ENCODE measurements around the gene APLNR.
"Not testable (repeated sequence)": the region's sequence is repeated elsewhere in the genome, so short reads cannot be mapped to it uniquely, and the experiment has no call there.

DNA sequence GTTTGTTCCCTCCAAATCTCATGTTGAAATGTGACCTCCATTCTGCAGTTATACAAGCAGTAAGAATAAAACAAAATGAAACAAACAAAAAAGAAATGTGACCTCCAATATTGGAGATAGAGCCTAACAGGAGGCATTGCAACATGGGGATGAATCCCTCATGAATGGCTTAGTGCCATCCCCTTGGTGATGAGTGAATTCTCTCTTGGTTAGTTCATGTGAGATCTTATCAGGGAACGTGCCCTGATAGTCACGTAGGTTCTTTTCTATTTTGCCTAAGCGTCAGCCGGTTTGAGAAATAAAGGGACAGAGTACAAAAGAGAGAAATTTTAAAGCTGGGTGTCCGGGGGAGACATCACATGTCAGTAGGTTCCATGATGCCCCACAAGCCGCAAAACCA lies 44.5 kb upstream of the APLNR start:
- TF ChIP-seq POLR2AphosphoS5, POLR2A (IDR thresholded peaks at IDR 0.05): not testable (repeated sequence)
- TF ChIP-seq, protein P1, sequence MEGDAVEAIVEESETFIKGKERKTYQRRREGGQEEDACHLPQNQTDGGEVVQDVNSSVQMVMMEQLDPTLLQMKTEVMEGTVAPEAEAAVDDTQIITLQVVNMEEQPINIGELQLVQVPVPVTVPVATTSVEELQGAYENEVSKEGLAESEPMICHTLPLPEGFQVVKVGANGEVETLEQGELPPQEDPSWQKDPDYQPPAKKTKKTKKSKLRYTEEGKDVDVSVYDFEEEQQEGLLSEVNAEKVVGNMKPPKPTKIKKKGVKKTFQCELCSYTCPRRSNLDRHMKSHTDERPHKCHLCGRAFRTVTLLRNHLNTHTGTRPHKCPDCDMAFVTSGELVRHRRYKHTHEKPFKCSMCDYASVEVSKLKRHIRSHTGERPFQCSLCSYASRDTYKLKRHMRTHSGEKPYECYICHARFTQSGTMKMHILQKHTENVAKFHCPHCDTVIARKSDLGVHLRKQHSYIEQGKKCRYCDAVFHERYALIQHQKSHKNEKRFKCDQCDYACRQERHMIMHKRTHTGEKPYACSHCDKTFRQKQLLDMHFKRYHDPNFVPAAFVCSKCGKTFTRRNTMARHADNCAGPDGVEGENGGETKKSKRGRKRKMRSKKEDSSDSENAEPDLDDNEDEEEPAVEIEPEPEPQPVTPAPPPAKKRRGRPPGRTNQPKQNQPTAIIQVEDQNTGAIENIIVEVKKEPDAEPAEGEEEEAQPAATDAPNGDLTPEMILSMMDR (IDR thresholded peaks at IDR 0.05 in 8 of 11, conservative IDR thresholded peaks at IDR 0.05 in 3 of 11): not testable (repeated sequence)
